IMR-90 (cell line): ENCODE results near the gene SLC9A3. TPM values are rescaled to one million over a fixed set of nuclear protein-coding genes. Genes with fewer than 3 reads are reported as not detected.

Experiments used
- ATAC-seq: fragments of 200-7000 bp; cut with Tn5 transposase; 2 replicates; pipeline ENCODE4 v1.9.1; 2020; ENCODE audit warnings: low read depth, mild to moderate bottlenecking, moderate library complexity
- BruUV-seq: library from RNA; stranded (reverse); fragments of 400-500 nt; replicated peaks from 2 replicates; lab custom pipeline; 2021; lab: Mats Ljungman, UMichigan
- CTCF ChIA-PET: fragments of 300-600 bp; formaldehyde crosslinking; extraction: SDS; loops from one replicate; lab custom pipeline; 2021; ENCODE audit warnings: antibody characterized with exemption; lab: Yijun Ruan, JAX
- POLR2A ChIA-PET: fragments of 300-600 bp; sonication (Branson Sonifier 250); formaldehyde crosslinking; loops from one replicate; lab custom pipeline; 2022; ENCODE audit warnings: antibody characterized with exemption; ENCODE audit not compliant: unreplicated experiment; lab: Charles Lee
- DNase-seq: peaks from one replicate; pipeline ENCODE4 v3.0.0; 2013
- H2AFZ ChIP-seq: replicated peaks from 2 replicates; pipeline ENCODE3; 2013; ENCODE audit warnings: low read length, mild to moderate bottlenecking; ENCODE audit not compliant: poor library complexity
- H2AK5ac ChIP-seq: 2 replicates; pipeline ENCODE4 v1.6.1; 2013; ENCODE audit warnings: low read depth, low read length, inconsistent platforms
- H2AK9ac ChIP-seq: replicated peaks from 2 replicates; pipeline ENCODE3; 2013; ENCODE audit warnings: mild to moderate bottlenecking, low read depth, low read length, moderate library complexity; ENCODE audit not compliant: poor library complexity
- H2BK120ac ChIP-seq: 2 replicates; pipeline ENCODE4 v1.6.1; 2013; ENCODE audit warnings: low read depth, low read length, inconsistent platforms
- H2BK15ac ChIP-seq: 3 replicates; pipeline ENCODE4 v1.6.1; 2013; ENCODE audit warnings: low read depth, low read length, inconsistent platforms
- H2BK20ac ChIP-seq: 2 replicates; pipeline ENCODE4 v1.6.1; 2013; ENCODE audit warnings: low read depth, mild to moderate bottlenecking, inconsistent platforms, low read length, moderate library complexity
- H2BK5ac ChIP-seq: 2 replicates; pipeline ENCODE4 v1.6.1; 2013; ENCODE audit warnings: mild to moderate bottlenecking, low read depth, low read length, inconsistent platforms; ENCODE audit not compliant: poor library complexity, severe bottlenecking
- H3K14ac ChIP-seq: replicated peaks from 2 replicates; pipeline ENCODE4 v1.6.1; 2013; ENCODE audit warnings: low read depth, low read length, inconsistent platforms
- H3K18ac ChIP-seq: 2 replicates; pipeline ENCODE4 v1.6.1; 2013; ENCODE audit warnings: low read depth, low read length, control low read depth
- H3K23ac ChIP-seq: 2 replicates; pipeline ENCODE4 v1.6.1; 2013; ENCODE audit warnings: low read depth, low read length, inconsistent platforms
- H3K27ac ChIP-seq: 2 replicates; pipeline ENCODE4 v1.5.1; 2013; ENCODE audit warnings: mild to moderate bottlenecking, control low read depth, low read length; ENCODE audit not compliant: insufficient read depth
- H3K27me3 ChIP-seq: 2 replicates; pipeline ENCODE4 v1.6.1; 2013; ENCODE audit warnings: low read length; ENCODE audit not compliant: control insufficient read depth, insufficient read depth
- H3K36me3 ChIP-seq: 2 replicates; pipeline ENCODE4 v1.6.1; 2013; ENCODE audit warnings: low read length, mixed read lengths; ENCODE audit not compliant: control insufficient read depth, insufficient read depth
- H3K4ac ChIP-seq: 2 replicates; pipeline ENCODE4 v1.6.1; 2013; ENCODE audit warnings: low read depth, low read length, inconsistent platforms
- H3K4me1 ChIP-seq: 2 replicates; pipeline ENCODE4 v1.6.1; 2013; ENCODE audit warnings: low read length, mixed read lengths; ENCODE audit not compliant: control insufficient read depth, insufficient read depth
- H3K4me2 ChIP-seq: 2 replicates; pipeline ENCODE4 v1.6.1; 2013; ENCODE audit warnings: low read depth, mild to moderate bottlenecking, control low read depth, low read length, moderate library complexity
- H3K4me3 ChIP-seq: 2 replicates; pipeline ENCODE4 v1.5.1; 2013; ENCODE audit warnings: low read depth, mild to moderate bottlenecking, control low read depth, low read length, moderate library complexity; ENCODE audit not compliant: insufficient read depth
- H3K56ac ChIP-seq: 2 replicates; pipeline ENCODE4 v1.6.1; 2013; ENCODE audit warnings: low read length, inconsistent platforms; ENCODE audit not compliant: insufficient read depth; ENCODE audit errors: extremely low read depth
- H3K79me1 ChIP-seq, 2 experiments: 2 replicates each; pipeline ENCODE4 v1.6.1; 2013; ENCODE audit warnings: low read length in 2 of 2, inconsistent platforms in 1 of 2, low read depth in 1 of 2
- H3K9ac ChIP-seq: 2 replicates; pipeline ENCODE4 v1.6.1; 2013; ENCODE audit warnings: low read depth, low read length, control low read depth
- H3K9me1 ChIP-seq: 2 replicates; pipeline ENCODE4 v1.6.1; 2013; ENCODE audit warnings: low read length, inconsistent platforms; ENCODE audit not compliant: insufficient read depth
- H3K9me3 ChIP-seq: 2 replicates; pipeline ENCODE4 v1.6.1; 2013; ENCODE audit warnings: low read length; ENCODE audit not compliant: control insufficient read depth, insufficient read depth
- H4K20me1 ChIP-seq: 2 replicates; pipeline ENCODE4 v1.6.1; 2013; ENCODE audit warnings: low read length, inconsistent platforms; ENCODE audit not compliant: insufficient read depth
- H4K5ac ChIP-seq: 2 replicates; pipeline ENCODE4 v1.6.1; 2013; ENCODE audit warnings: mild to moderate bottlenecking, low read depth, low read length, control low read depth
- H4K8ac ChIP-seq, 2 experiments: 2 replicates each; pipeline ENCODE4 v1.6.1; 2013; ENCODE audit warnings: low read depth in 2 of 2, low read length in 2 of 2, control low read depth in 1 of 2, inconsistent platforms in 1 of 2
- H4K91ac ChIP-seq: 2 replicates; pipeline ENCODE4 v1.6.1; 2013; ENCODE audit warnings: low read depth, low read length, inconsistent platforms; ENCODE audit not compliant: insufficient read depth
- FOS ChIP-seq: fragments of 150-350 bp; IDR thresholded peaks from 2 replicates; pipeline ENCODE4 v1.6.1; 2016; ENCODE audit warnings: low read depth, low read length
- RAD21 ChIP-seq: IDR thresholded peaks from 2 replicates; pipeline ENCODE4 v1.6.1; 2012; ENCODE audit warnings: low read length, improper control_type of control experiment
- SMC3 ChIP-seq: fragments of 150-350 bp; IDR thresholded peaks from 2 replicates; pipeline ENCODE4 v1.6.1; 2016; ENCODE audit warnings: low read depth, mild to moderate bottlenecking, antibody characterized with exemption, low read length, moderate library complexity
- USF2 ChIP-seq: fragments of 150-350 bp; IDR thresholded peaks from 2 replicates; pipeline ENCODE4 v1.6.1; 2017; ENCODE audit warnings: mild to moderate bottlenecking, antibody characterized with exemption, low read length, low read depth
- WGBS, 2 experiments: methylation state at CpG; one replicate each; pipeline versions ENCODE4 v1.1.5 to v1.1.7; 2013; ENCODE audit warnings: missing lambda C conversion rate in 2 of 2; ENCODE audit not compliant: insufficient read length in 1 of 2; ENCODE audit errors: extremely low coverage in 2 of 2; 5-methylcytosine and 5-hydroxymethylcytosine counted together
- dilution Hi-C: fragments of 300-500 bp; cut with HindIII; formaldehyde crosslinking; loops from one replicate; pipeline ENCODE4 v1.14.3; 2018; ENCODE audit warnings: low sequenced_read_pairs; ENCODE audit not compliant: unreplicated experiment
- in situ Hi-C: fragments of 300-500 bp; cut with MboI; formaldehyde crosslinking; loops from 3 replicates; pipeline ENCODE4 v1.14.3; 2019; ENCODE audit warnings: low sequenced_read_pairs, inconsistent platforms, mixed read lengths
- intact Hi-C: fragments of 100-400 bp; cut with micrococcal nuclease; formaldehyde crosslinking; loops from 2 replicates; pipeline ENCODE4 v1.10.0; 2022
- polyA plus RNA-seq, 3 experiments: library from polyadenylated mRNA; depleted of rRNA; stranded (reverse); fragments of >200 nt; gene quantifications; 2 replicates each; pipeline ENCODE4 v1.2.3, GENCODE V29; 2012; ENCODE audit warnings: low replicate concordance in 1 of 3
- total RNA-seq: library from RNA; depleted of rRNA; stranded (reverse); fragments of >200 nt; gene quantifications from 2 replicates; pipeline ENCODE4 v1.2.3, GENCODE V29; 2012

The SLC9A3 gene
- total and polyA plus RNA-seq, 2 of the 4 experiments (the other 2 are of a cell fraction): 0.72 to 1.5 TPM

DNA sequence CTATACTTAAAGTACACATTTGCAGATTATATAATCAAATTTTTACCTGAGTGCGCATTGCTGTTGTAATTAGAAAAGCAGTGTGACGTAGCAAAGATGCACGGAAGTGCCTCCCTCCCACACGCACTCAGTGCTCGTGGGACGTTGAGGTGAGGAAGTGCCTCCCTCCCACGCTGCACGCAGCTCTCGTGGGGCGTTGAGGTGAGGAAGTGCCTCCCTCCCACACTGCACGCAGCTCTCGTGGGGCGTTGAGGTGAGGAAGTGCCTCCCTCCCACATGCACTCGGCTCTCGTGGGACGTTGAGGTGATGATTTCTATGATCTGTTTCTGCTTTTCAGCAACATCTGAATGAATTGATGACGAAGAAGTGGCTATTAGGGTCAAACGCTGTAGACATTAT is 60.3 kb downstream of the SLC9A3 start:
- in situ Hi-C loops: no loop called here
- intact Hi-C loops: no loop called here
- H4K5ac ChIP-seq: no peak overlapping the region
- H3K9me3 ChIP-seq: no peaks in the 10 kb centered on the region
- H2AK9ac ChIP-seq: no peak overlapping the region
- dilution Hi-C loops: no loop called here
- H4K91ac ChIP-seq: no peak overlapping the region
- peaks cover 61% of the 10 kb centered on the region for H3K36me3 ChIP-seq
- peaks cover 4 to 21% of the 10 kb centered on the region in 2 experiments for H3K79me1 ChIP-seq
- H3K18ac ChIP-seq: no peak overlapping the region
- no TSS peak for BruUV-seq
- H3K27me3 ChIP-seq: no peaks in the 10 kb centered on the region
- no peak overlapping the region for H3K9ac ChIP-seq
- 0 out of 2 replicates have a peak, but pooled peaks cover 3% of the 10 kb centered on the region for H4K20me1 ChIP-seq
- POLR2A ChIA-PET: no interaction called here
- H2BK5ac ChIP-seq: no peak overlapping the region
- peaks cover 6% of the 10 kb centered on the region; the same call in 1 of the 2 replicates for H3K9me1 ChIP-seq
- CTCF ChIA-PET: interaction anchor here (2.0 kb wide), 1 partner anchor 17 kb away, joined by 4 read pairs; no protein-coding TSS in a partner anchor
- H3K14ac ChIP-seq: no peak overlapping the region
- no peak for TF ChIP-seq RAD21
- no peak for TF ChIP-seq SMC3
- TF ChIP-seq USF2: no peak
- no peak for TF ChIP-seq FOS
- no peak overlapping the region for H3K4ac ChIP-seq
- no peak for ATAC-seq
- no peak overlapping the region for H2AFZ ChIP-seq
- no peak overlapping the region for H2BK15ac ChIP-seq
- no peak overlapping the region for H3K4me2 ChIP-seq
- H3K56ac ChIP-seq: no peak overlapping the region
- no peak for DNase-seq
- no peak overlapping the region for H3K27ac ChIP-seq
- no peak overlapping the region for H3K23ac ChIP-seq
- H2BK20ac ChIP-seq: no peak overlapping the region
- no peak overlapping the region for H4K8ac ChIP-seq
- no peak overlapping the region for H2AK5ac ChIP-seq
- WGBS, 2 experiments: 95% methylated on average over 6 of the region's 18 CpGs; no CpG with 5 or more reads in 1 of the 2 experiments
- H3K4me1 ChIP-seq: no peaks in the 10 kb centered on the region
- H3K4me3 ChIP-seq: no peak overlapping the region
- no peak overlapping the region for H2BK120ac ChIP-seq
